ENCODE results near the gene LHX2. TPM values are rescaled to one million over a fixed set of nuclear protein-coding genes. Genes with fewer than 3 reads are reported as not detected.

The LHX2 gene
- total RNA-seq, 4 donors from 2014 or later: not detected

GRCh38 chr9:124042201-124042721 lies 30.7 kb downstream of the LHX2 start:
- no peaks in the 10 kb centered on the region for H3K9me3 ChIP-seq
- no peak for DNase-seq
- no peak for TF ChIP-seq CTCF (IDR thresholded peaks at IDR 0.05)
- TF ChIP-seq POLR2A (IDR thresholded peaks at IDR 0.05): no peak
- peaks cover 13% of the 10 kb centered on the region for H3K27me3 ChIP-seq
- no peak overlapping the region for H3K27ac ChIP-seq
- H3K36me3 ChIP-seq: no peaks in the 10 kb centered on the region
- WGBS, 2 donors: 57 to 85% methylated on average over 7 to 11 of the region's 11 CpGs
- no peak overlapping the region for H3K4me3 ChIP-seq (replicated peaks in 1 of 3)
- intact Hi-C loops (cut with DNase I): loop anchor here (5.0 kb wide), 1 partner anchor 500 kb away; no protein-coding TSS in a partner anchor
- H3K4me1 ChIP-seq: peaks cover 15 to 24% of the 10 kb centered on the region in 2 donors

GRCh38 chr9:124044448-124044847 lies 32.9 kb downstream of the LHX2 start:
- H3K36me3 ChIP-seq: no peaks in the 10 kb centered on the region
- H3K27me3 ChIP-seq: peaks cover 13% of the 10 kb centered on the region
- no peaks in the 10 kb centered on the region for H3K9me3 ChIP-seq
- DNase-seq: no peak
- no peak overlapping the region for H3K27ac ChIP-seq
- TF ChIP-seq POLR2A (IDR thresholded peaks at IDR 0.05) (no peak), CTCF (IDR thresholded peaks at IDR 0.05) (no peak)
- H3K4me3 ChIP-seq (replicated peaks in 1 of 3): no peak overlapping the region
- intact Hi-C loops (cut with DNase I): loop anchor here (5.0 kb wide), 1 partner anchor 502 kb away; no protein-coding TSS in a partner anchor
- 74 to 86% methylated on average over 5 of the region's 5 CpGs for WGBS, 2 donors
- peaks cover 15 to 24% of the 10 kb centered on the region in 2 donors for H3K4me1 ChIP-seq

GRCh38 chr9:124045076-124045829 lies 33.7 kb downstream of the LHX2 start:
- TF ChIP-seq POLR2A (IDR thresholded peaks at IDR 0.05): no peak
- TF ChIP-seq CTCF (IDR thresholded peaks at IDR 0.05): no peak
- no peak overlapping the region for H3K27ac ChIP-seq
- H3K4me1 ChIP-seq: peaks cover 15 to 24% of the 10 kb centered on the region in 2 donors
- DNase-seq: peak; percentile 35 to 37
- peak overlapping the region in 1 of 3 donors; percentile 38 for H3K4me3 ChIP-seq (replicated peaks in 1 of 3)
- H3K36me3 ChIP-seq: no peaks in the 10 kb centered on the region
- intact Hi-C loops (cut with DNase I): no loop called here
- no peaks in the 10 kb centered on the region for H3K9me3 ChIP-seq
- H3K27me3 ChIP-seq: peaks cover 13% of the 10 kb centered on the region
- 13 to 16% methylated on average over 25 to 35 of the region's 49 CpGs for WGBS, 2 donors

- no peak overlapping the region for H3K27ac ChIP-seq
- H3K9me3 ChIP-seq: no peaks in the 10 kb centered on the region
These were observed 34.2 kb downstream of the LHX2 start for GRCh38 chr9:124045830-124046177.

More at GRCh38 chr9:124045830-124046177, 34.2 kb downstream of the LHX2 start:
- intact Hi-C loops (cut with DNase I): no loop called here
- DNase-seq: no peak
- WGBS, 2 donors: 19 to 32% methylated on average over 4 to 17 of the region's 18 CpGs
- peaks cover 13 to 19% of the 10 kb centered on the region in 2 donors for H3K4me1 ChIP-seq
- TF ChIP-seq CTCF (IDR thresholded peaks at IDR 0.05): no peak
- no peak for TF ChIP-seq POLR2A (IDR thresholded peaks at IDR 0.05)
- peak overlapping the region in 1 of 3 donors; percentile 38 for H3K4me3 ChIP-seq (replicated peaks in 1 of 3)
- peaks cover 13% of the 10 kb centered on the region for H3K27me3 ChIP-seq
- H3K36me3 ChIP-seq: no peaks in the 10 kb centered on the region
